SK-N-SH treated with all-trans-retinoic acid at 6 μM for 48 hours (cell line): ENCODE results near the gene ATRAID.

Experiments
- ATAC-seq: fragments of 200-7000 bp; cut with Tn5 transposase; 3 replicates; pipeline ENCODE4 v1.9.1; 2020; ENCODE audit warnings: mild to moderate bottlenecking, moderate library complexity
- ARNTL ChIP-seq: fragments of 450-650 bp; formaldehyde crosslinking; IDR thresholded peaks from 2 replicates; pipeline ENCODE4 v1.5.0; 2020; ENCODE audit warnings: low read depth, mild to moderate bottlenecking, moderate library complexity, borderline replicate concordance
- BACH2 ChIP-seq: fragments of 250-450 bp; sonication (Bioruptor Pico); IDR thresholded peaks from 2 replicates; pipeline ENCODE4 v1.9.0; 2021; ENCODE audit warnings: mild to moderate bottlenecking, borderline replicate concordance
- CSDC2 ChIP-seq: fragments of 250-450 bp; sonication (Bioruptor Pico); IDR thresholded peaks from 2 replicates; pipeline ENCODE4 v1.5.0; 2020; ENCODE audit warnings: mild to moderate bottlenecking, moderate library complexity
- CSRNP3 ChIP-seq: fragments of 250-450 bp; sonication (Bioruptor Pico); IDR thresholded peaks from 2 replicates; pipeline ENCODE4 v1.5.1; 2021; ENCODE audit warnings: mild to moderate bottlenecking, moderate library complexity
- ESRRG ChIP-seq: fragments of 250-450 bp; sonication (Bioruptor Pico); IDR thresholded peaks from 2 replicates; pipeline ENCODE4 v1.6.1; 2021; ENCODE audit warnings: mild to moderate bottlenecking
- GLIS3 ChIP-seq: fragments of 250-450 bp; sonication (Bioruptor Pico); IDR thresholded peaks from 2 replicates; pipeline ENCODE4 v1.5.0; 2020; ENCODE audit warnings: mild to moderate bottlenecking, moderate library complexity
- ISL1 ChIP-seq: fragments of 250-450 bp; sonication (Bioruptor Pico); IDR thresholded peaks from 2 replicates; pipeline ENCODE4 v2.1.2; 2022; ENCODE audit warnings: mild to moderate bottlenecking, moderate library complexity
- OSR1 ChIP-seq: fragments of 250-450 bp; sonication (Bioruptor Pico); IDR thresholded peaks from 2 replicates; pipeline ENCODE4 v1.8.0; 2022; ENCODE audit warnings: moderate library complexity, mild to moderate bottlenecking, inconsistent platforms
- PPARA ChIP-seq: fragments of 250-450 bp; sonication (Bioruptor Pico); IDR thresholded peaks from 2 replicates; pipeline ENCODE4 v1.5.0; 2020; ENCODE audit warnings: mild to moderate bottlenecking, borderline replicate concordance
- RARB ChIP-seq: fragments of 250-450 bp; sonication (Bioruptor Pico); IDR thresholded peaks from 2 replicates; pipeline ENCODE4 v1.8.0; 2021; ENCODE audit warnings: mild to moderate bottlenecking, moderate library complexity
- SNAI2 ChIP-seq: fragments of 250-450 bp; sonication (Bioruptor Pico); IDR thresholded peaks from 2 replicates; pipeline ENCODE4 v1.5.0; 2020; ENCODE audit warnings: mild to moderate bottlenecking, moderate library complexity
- TCF4 ChIP-seq: fragments of 250-450 bp; sonication (Bioruptor Pico); IDR thresholded peaks from 2 replicates; pipeline ENCODE4 v1.8.0; 2021; ENCODE audit warnings: mild to moderate bottlenecking, moderate library complexity, borderline replicate concordance
- TOX ChIP-seq: fragments of 250-450 bp; sonication (Bioruptor Pico); IDR thresholded peaks from 2 replicates; pipeline ENCODE4 v1.8.0; 2021; ENCODE audit warnings: mild to moderate bottlenecking, moderate library complexity, borderline replicate concordance
- ZC3H10 ChIP-seq: fragments of 250-450 bp; sonication (Bioruptor Pico); IDR thresholded peaks from 2 replicates; pipeline ENCODE4 v1.5.1; 2021; ENCODE audit warnings: mild to moderate bottlenecking, moderate library complexity
- ZFP3 ChIP-seq: fragments of 250-450 bp; sonication (Bioruptor Pico); IDR thresholded peaks from 2 replicates; pipeline ENCODE4 v1.5.0; 2020; ENCODE audit warnings: mild to moderate bottlenecking, moderate library complexity
- ZFP30 ChIP-seq: fragments of 450-650 bp; formaldehyde crosslinking; IDR thresholded peaks from 2 replicates; pipeline ENCODE4 v1.5.0; 2022; ENCODE audit warnings: mild to moderate bottlenecking, moderate library complexity
- ZNF565 ChIP-seq: fragments of 450-650 bp; formaldehyde crosslinking; conservative IDR thresholded peaks from 2 replicates; pipeline ENCODE4 v1.5.0; 2020; ENCODE audit warnings: low read depth, mild to moderate bottlenecking, moderate library complexity
- ZNF70 ChIP-seq: fragments of 450-650 bp; formaldehyde crosslinking; IDR thresholded peaks from 2 replicates; pipeline ENCODE4 v1.5.0; 2020; ENCODE audit warnings: mild to moderate bottlenecking, moderate library complexity
- TF ChIP-seq, protein P1 (sequence below): fragments of 250-450 bp; sonication (Bioruptor Pico); IDR thresholded peaks from 2 replicates; pipeline ENCODE4 v1.5.1; 2020; ENCODE audit warnings: low read depth, mild to moderate bottlenecking, moderate library complexity
- TF ChIP-seq, protein P2 (sequence below): fragments of 250-450 bp; sonication (Bioruptor Pico); IDR thresholded peaks from 2 replicates; pipeline ENCODE4 v1.5.0; 2020; ENCODE audit warnings: mild to moderate bottlenecking, moderate library complexity
- TF ChIP-seq, protein P3 (sequence below): fragments of 250-450 bp; sonication (Bioruptor Pico); IDR thresholded peaks from 2 replicates; pipeline ENCODE4 v1.8.0; 2021; ENCODE audit warnings: low read depth, mild to moderate bottlenecking, moderate library complexity, borderline replicate concordance

ATRAID gene

GRCh38 chr2:27198627-27199026 is 13.2 kb upstream of the ATRAID start:
- no peak for ATAC-seq
- no peak for TF ChIP-seq CSDC2 (CRISPR knock-in tag)
- TF ChIP-seq, protein P1, sequence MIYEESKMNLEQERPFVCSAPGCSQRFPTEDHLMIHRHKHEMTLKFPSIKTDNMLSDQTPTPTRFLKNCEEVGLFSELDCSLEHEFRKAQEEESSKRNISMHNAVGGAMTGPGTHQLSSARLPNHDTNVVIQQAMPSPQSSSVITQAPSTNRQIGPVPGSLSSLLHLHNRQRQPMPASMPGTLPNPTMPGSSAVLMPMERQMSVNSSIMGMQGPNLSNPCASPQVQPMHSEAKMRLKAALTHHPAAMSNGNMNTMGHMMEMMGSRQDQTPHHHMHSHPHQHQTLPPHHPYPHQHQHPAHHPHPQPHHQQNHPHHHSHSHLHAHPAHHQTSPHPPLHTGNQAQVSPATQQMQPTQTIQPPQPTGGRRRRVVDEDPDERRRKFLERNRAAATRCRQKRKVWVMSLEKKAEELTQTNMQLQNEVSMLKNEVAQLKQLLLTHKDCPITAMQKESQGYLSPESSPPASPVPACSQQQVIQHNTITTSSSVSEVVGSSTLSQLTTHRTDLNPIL (CRISPR knock-in tag), result no peak
- TF ChIP-seq TCF4 (CRISPR knock-in tag), result no peak
- TF ChIP-seq PPARA (CRISPR knock-in tag), result no peak
- TF ChIP-seq TOX (CRISPR knock-in tag), result no peak
- TF ChIP-seq ZFP3 (CRISPR knock-in tag), result no peak

DNA sequence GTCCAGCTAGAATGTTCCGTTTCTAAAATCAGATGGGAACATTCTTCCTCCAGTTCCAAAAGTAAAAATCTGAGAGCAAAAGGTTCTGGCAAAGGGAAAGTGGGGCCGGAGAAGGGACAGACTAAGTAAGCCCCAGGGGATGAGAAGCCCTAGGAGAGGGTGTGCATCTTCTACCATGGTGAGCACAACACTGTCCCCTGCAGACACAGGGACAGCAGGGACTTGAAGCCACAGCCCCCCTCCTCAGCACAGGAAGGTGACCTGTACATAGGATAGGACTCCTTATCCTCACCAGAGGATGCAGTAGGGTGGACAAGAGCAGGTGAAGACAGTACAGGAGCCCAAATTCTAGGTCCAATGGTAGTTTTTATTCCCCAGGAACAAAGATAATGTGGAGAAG is 12.6 kb upstream of the ATRAID start:
- no peak for ATAC-seq
- TF ChIP-seq, protein P2, sequence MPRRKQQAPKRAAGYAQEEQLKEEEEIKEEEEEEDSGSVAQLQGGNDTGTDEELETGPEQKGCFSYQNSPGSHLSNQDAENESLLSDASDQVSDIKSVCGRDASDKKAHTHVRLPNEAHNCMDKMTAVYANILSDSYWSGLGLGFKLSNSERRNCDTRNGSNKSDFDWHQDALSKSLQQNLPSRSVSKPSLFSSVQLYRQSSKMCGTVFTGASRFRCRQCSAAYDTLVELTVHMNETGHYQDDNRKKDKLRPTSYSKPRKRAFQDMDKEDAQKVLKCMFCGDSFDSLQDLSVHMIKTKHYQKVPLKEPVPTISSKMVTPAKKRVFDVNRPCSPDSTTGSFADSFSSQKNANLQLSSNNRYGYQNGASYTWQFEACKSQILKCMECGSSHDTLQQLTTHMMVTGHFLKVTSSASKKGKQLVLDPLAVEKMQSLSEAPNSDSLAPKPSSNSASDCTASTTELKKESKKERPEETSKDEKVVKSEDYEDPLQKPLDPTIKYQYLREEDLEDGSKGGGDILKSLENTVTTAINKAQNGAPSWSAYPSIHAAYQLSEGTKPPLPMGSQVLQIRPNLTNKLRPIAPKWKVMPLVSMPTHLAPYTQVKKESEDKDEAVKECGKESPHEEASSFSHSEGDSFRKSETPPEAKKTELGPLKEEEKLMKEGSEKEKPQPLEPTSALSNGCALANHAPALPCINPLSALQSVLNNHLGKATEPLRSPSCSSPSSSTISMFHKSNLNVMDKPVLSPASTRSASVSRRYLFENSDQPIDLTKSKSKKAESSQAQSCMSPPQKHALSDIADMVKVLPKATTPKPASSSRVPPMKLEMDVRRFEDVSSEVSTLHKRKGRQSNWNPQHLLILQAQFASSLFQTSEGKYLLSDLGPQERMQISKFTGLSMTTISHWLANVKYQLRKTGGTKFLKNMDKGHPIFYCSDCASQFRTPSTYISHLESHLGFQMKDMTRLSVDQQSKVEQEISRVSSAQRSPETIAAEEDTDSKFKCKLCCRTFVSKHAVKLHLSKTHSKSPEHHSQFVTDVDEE (CRISPR knock-in tag), result no peak
- TF ChIP-seq TCF4 (CRISPR knock-in tag) (no peak), RARB (no peak), BACH2 (CRISPR knock-in tag) (no peak), OSR1 (CRISPR knock-in tag) (no peak), ARNTL (CRISPR knock-in tag) (no peak), PPARA (CRISPR knock-in tag) (no peak), ZNF70 (no peak), CSRNP3 (CRISPR knock-in tag) (no peak), ZNF565 (CRISPR knock-in tag) (no peak), ZC3H10 (CRISPR knock-in tag) (no peak), SNAI2 (no peak), ISL1 (CRISPR knock-in tag) (no peak)
- TF ChIP-seq, all 23 proteins: peak for 0

DNA sequence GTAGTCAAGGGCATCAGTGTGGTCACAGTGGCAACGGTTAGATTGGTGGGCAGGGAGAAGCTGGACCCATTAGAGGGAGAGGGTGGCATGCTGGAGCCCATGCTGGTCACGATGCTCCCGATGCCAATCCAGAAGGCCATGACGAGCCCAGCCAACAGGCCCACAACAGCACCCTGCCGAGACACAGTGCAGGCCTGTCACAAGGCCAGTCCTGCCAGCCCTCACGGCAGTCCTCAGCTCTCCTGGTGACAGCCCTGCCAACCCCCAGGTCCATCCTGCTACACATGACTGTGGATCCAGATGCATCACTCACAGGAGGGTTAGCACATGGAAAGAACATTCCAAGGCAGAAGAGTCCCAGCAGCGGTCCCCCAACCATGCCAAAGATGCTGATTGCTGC is 10.2 kb upstream of the ATRAID start:
- ATAC-seq, result no peak
- no peak for TF ChIP-seq TCF4 (CRISPR knock-in tag)
- no peak for TF ChIP-seq PPARA (CRISPR knock-in tag)
- no peak for TF ChIP-seq ZNF565 (CRISPR knock-in tag)
- TF ChIP-seq ISL1 (CRISPR knock-in tag), result no peak
- no peak for TF ChIP-seq RARB
- TF ChIP-seq, protein P2 (CRISPR knock-in tag), result no peak
- TF ChIP-seq ZFP30 (CRISPR knock-in tag), result no peak

DNA sequence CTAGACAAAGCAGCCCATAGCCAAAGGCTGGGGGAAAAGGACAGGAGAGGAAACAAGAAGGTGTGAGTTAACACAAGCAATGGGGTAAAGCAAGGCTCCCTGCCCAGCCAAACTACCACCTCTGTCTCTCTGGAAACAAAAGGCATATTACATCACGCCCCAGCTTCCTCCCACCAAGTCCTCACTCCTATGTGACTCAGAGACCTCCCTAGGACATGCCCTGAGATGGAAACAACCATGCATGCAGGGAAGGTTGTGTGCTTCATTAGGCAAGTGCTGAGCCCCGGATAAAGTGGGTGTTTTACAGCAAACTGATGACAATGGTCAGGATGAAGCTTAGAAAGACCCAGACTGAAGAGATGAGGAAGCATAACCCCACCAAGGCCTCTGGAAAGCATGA is 9.0 kb upstream of the ATRAID start:
- no peak for ATAC-seq
- TF ChIP-seq ESRRG (CRISPR knock-in tag), result no peak
- TF ChIP-seq ARNTL (CRISPR knock-in tag), result no peak
- no peak for TF ChIP-seq GLIS3 (CRISPR knock-in tag)
- no peak for TF ChIP-seq TCF4 (CRISPR knock-in tag)
- no peak for TF ChIP-seq SNAI2
- TF ChIP-seq ZFP3 (CRISPR knock-in tag), result no peak
- no peak for TF ChIP-seq ZC3H10 (CRISPR knock-in tag)
- no peak for TF ChIP-seq RARB
- TF ChIP-seq, protein P3, sequence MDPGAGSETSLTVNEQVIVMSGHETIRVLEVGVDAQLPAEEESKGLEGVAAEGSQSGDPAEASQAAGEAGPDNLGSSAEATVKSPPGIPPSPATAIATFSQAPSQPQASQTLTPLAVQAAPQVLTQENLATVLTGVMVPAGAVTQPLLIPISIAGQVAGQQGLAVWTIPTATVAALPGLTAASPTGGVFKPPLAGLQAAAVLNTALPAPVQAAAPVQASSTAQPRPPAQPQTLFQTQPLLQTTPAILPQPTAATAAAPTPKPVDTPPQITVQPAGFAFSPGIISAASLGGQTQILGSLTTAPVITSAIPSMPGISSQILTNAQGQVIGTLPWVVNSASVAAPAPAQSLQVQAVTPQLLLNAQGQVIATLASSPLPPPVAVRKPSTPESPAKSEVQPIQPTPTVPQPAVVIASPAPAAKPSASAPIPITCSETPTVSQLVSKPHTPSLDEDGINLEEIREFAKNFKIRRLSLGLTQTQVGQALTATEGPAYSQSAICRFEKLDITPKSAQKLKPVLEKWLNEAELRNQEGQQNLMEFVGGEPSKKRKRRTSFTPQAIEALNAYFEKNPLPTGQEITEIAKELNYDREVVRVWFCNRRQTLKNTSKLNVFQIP (CRISPR knock-in tag), result no peak
- TF ChIP-seq ZFP30 (CRISPR knock-in tag), result no peak
- TF ChIP-seq CSDC2 (CRISPR knock-in tag), result no peak
- TF ChIP-seq OSR1 (CRISPR knock-in tag), result no peak
- TF ChIP-seq ZNF565 (CRISPR knock-in tag), result no peak
- no peak for TF ChIP-seq TOX (CRISPR knock-in tag)
- TF ChIP-seq, protein P2 (CRISPR knock-in tag), result no peak
- no peak for TF ChIP-seq PPARA (CRISPR knock-in tag)
